GM19438 (cell line): ENCODE data around the gene SCGB1D4.

Source experiments
- ATAC-seq: cut with Tn5 transposase; IDR thresholded peaks from one replicate; pipeline ENCODE4 v1.9.1; 2021; ENCODE audit warnings: low read depth; ENCODE audit not compliant: unreplicated experiment

The SCGB1D4 gene

GRCh38 chr11:62295504-62295903, 3.4 kb downstream of the SCGB1D4 start:
- ATAC-seq = no peak

- no peak for ATAC-seq
Measured at GRCh38 chr11:62280452-62280851, 18.4 kb downstream of the SCGB1D4 start.

- no peak for ATAC-seq
Measured at GRCh38 chr11:62273789-62274275, 25.0 kb downstream of the SCGB1D4 start.

- ATAC-seq = no peak
Measured at GRCh38 chr11:62273284-62273683, 25.6 kb downstream of the SCGB1D4 start.

- ATAC-seq = no peak
Measured at GRCh38 chr11:62269654-62270278, 29.1 kb downstream of the SCGB1D4 start, which contains the start of gene SCGB2A2. SCGB2A2 (plus strand) TSS chr11:62270158; CDS start chr11:62270217, 59 bp downstream.

- no peak for ATAC-seq
Measured at GRCh38 chr11:62267576-62267975, 31.3 kb downstream of the SCGB1D4 start.

- no peak for ATAC-seq
Measured at GRCh38 chr11:62267050-62267449, 31.8 kb downstream of the SCGB1D4 start.

GRCh38 chr11:62266558-62266957, 32.3 kb downstream of the SCGB1D4 start:
- no peak for ATAC-seq

- ATAC-seq = no peak
Measured at GRCh38 chr11:62264004-62264403, 34.9 kb downstream of the SCGB1D4 start.

GRCh38 chr11:62260261-62260953, 38.5 kb downstream of the SCGB1D4 start:
- ATAC-seq = no peak

- ATAC-seq = no peak
Measured at GRCh38 chr11:62256281-62256680, 42.6 kb downstream of the SCGB1D4 start.

- no peak for ATAC-seq
Measured at GRCh38 chr11:62253999-62254542, 44.8 kb downstream of the SCGB1D4 start.

GRCh38 chr11:62251698-62252097, 47.2 kb downstream of the SCGB1D4 start:
- ATAC-seq = no peak
